H54 (cell line): ENCODE data around the gene RABL3.

Source experiments
- DNase-seq: peaks from one replicate; pipeline ENCODE4 v3.0.0; 2011; ENCODE audit warnings: low spot score, mixed read lengths; ENCODE audit not compliant: insufficient read length
- FAIRE-seq: peaks from 3 replicates; lab custom pipeline; 2011; peaks lifted over from hg19 to GRCh38; lab: Jason Lieb, UNC
- POLR2A ChIP-seq: IDR thresholded peaks from 2 replicates; pipeline ENCODE4 v1.6.1; 2011; ENCODE audit warnings: low read depth, mild to moderate bottlenecking, low read length

RABL3 gene

DNA sequence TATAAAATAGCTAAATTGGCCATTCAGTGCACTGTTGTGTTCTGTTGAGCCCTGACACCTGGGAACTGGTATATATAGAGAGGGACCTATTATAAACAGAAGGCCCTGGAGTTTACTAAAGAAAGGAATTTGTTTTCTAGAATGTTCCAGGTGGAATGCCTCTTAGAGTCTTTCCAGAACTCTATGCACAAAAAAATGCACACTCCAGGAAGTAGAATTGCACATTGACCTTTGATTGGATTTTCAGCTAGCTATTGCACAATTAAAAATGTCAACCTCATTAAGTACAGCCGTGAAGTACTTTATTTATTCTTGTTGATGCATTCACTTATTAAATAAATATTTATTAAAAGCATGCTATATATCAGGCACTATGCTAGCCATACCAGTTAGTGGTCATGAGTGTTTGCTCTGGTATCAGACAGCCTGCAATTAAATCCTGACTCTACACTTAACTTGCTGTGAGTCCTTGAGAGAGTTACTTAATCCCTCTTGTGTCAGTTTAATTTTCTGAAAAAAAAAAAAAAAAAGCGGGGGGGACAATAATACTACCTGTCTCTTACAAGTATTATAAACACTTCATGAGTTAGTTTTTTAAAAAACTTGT is 105.4 kb downstream of the RABL3 start:
- FAIRE-seq (no peak), DNase-seq (no peak)

More for the DNA sequence above, 105.4 kb downstream of the RABL3 start:
- no peak for TF ChIP-seq POLR2A
